Stimulated activated CD8-positive, alpha-beta memory T cell treated with anti-CD3 and anti-CD28 coated beads, Interleukin-12 subunit alpha, Interleukin-12 subunit beta, amount 100 ng/mL, for 1 hour (primary cell): ENCODE results near the gene TYW1.
"Not testable (repeated sequence)": the region's sequence is repeated elsewhere in the genome, so short reads cannot be mapped to it uniquely, and the experiment has no call there.

Experiments used
- DNase-seq: peaks from one replicate; pipeline ENCODE4 v3.0.0-alpha.2; 2020; ENCODE audit warnings: low read depth

TYW1 gene

GRCh38 chr7:66996444-66997191 lies at the start of gene TYW1:
TSS of gene TYW1 (plus strand) at chr7:66996833. CDS start at chr7:66996979, 146 bp downstream.
- peak; percentile 96 for DNase-seq

DNA sequence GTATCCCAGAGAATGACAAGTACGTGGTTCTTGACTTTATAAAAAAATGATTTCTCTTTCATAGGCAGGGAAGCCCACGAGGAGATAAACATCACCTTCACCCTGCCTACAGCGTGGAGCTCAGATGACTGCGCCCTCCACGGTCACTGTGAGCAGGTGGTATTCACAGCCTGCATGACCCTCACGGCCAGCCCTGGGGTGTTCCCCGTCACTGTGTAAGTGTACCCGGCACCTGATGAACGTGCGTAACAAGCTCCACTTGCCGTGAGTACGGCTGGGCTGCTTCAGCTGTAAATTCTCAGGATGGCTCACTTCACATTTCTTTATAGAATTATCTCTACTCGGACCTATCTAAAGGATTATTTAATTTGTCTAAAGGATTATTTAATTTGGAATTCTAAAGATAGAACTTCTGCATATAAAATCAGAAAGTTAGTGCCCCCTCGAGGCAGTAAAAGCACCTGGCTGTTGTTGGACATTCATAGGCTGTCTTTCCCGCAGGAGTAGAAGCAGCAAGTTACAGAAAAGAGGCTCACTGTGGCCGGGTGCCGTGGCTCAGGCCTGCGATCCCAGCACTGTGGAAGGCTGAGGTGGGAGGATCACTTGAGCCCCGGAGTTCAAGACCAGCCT lies 48.0 kb upstream of the TYW1 start:
- no peak for DNase-seq

DNA sequence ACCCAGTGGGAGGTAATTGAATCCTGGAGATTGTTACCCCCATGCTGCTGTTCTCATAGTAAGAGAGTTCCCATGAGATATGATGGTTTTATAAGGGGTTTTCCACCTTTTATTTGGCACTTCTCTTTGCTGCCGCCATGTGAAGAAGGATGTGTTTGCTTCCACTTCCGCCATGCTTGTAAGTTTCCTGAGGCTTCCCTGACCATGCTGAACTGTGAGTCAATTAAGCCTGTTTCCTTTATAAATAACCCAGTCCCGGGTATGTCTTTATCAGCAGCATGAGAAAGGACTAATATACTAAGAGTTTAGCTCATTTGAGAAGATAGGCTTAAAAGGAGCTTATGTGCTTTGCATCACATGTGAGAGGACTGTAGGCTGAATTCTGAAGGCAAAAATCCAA lies 46.3 kb upstream of the TYW1 start:
- DNase-seq = no peak

DNA sequence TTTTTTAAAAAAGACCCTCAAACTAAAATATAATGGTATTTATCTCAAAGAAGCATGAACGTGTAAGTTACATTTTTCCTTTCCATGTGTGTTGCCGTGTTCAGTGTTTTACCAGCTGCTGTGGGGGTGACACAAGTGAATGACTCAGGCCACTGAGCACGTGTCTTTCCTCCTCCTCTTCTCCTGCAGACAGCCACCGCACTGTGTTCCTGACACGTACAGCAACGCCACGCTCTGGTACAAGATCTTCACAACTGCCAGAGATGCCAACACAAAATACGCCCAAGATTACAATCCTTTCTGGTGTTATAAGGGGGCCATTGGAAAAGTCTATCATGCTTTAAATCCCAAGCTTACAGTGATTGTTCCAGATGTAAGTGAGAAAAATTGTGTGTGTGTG lies 45.9 kb upstream of the TYW1 start:
- DNase-seq = no peak

DNA sequence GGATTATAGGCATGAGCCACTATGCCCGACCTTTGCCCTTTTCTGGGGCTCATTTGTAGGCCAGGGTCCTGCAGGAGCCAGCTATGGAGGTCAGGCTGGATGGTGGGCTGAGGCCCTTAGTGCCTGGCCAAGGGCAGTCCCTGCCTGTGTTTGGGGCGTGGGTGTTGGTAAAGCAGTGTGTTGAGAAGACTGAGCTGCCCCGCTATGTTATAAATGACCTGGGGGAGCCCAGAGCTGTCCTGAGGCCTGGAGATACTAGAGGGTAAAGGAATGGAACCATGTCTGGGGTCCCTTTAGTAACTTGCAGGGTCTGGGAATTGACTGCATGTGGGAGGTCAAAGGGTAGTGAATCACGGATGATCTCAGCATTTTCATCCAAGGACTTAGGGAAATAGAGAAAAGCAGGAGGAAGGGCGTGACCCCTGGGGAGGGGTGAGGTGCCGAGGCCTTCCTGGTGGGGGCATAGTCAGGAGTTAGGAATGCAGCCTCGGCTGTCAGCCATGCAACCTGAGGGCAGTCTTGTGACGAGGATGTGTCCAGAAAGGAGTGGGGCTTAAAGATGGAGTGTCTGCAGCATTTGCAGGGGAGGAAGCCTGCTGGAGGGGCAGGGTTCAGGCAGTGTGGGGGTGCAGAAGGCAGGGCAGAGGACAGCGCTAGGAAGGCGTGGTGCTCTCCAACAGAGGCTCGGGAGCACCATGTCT lies 44.1 kb upstream of the TYW1 start:
- no peak for DNase-seq

DNA sequence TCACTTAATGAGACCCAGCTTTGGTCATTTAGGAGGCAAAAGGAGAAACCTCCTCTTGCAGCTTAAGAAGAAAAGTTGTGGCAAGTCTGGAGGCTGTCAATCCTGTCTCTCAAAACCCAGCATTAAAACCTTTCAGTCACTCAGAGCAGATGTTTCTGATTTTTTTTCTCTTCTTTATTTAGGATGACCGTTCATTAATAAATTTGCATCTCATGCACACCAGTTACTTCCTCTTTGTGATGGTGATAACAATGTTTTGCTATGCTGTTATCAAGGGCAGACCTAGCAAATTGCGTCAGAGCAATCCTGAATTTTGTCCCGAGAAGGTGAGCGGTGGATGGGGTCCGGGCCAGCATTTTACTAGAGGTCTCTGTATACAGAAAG lies 43.6 kb upstream of the TYW1 start:
- DNase-seq = no peak

GRCh38 chr7:66957595-66958290 lies 38.9 kb upstream of the TYW1 start:
- no peak for DNase-seq

DNA sequence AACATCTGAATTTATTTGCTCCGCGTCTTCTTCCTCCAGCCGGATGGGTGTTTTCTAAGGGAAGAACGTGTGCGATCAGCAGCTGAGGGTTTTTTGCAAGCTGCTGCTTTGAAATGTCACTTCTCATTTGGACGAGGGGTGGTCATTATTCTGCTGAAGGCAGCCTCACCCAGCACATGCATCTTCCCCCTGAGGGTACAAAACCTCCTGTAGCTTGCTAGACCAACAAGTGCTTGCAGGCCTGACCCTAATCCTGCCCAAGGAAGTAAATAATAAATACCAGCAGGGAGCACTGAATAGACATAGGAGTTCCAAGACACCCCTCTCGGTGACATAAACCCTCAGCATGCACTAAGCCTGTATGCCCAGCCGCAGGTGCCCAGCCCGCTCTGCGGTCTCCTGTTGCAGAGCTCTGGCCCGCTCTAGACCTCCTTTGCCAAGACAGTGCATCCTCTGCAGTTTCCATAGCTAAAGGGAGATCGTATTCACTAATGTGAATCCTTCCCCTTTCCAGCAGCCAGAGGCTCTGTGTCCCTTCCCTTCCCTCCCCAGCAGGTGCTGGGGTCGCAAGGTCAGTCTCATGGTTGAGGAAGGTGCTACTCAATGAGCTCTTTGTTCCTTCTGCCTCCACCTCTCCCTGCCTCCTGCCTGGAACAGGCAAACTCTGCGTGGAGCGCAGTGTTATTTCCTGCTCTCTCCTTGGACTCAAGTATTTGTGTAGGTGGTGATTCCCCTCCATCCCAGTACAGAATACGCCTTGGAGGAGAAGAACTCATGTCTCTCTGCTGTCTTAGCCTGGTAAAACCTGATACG lies 37.9 kb upstream of the TYW1 start:
- no peak for DNase-seq

- no peak for DNase-seq
Measured at GRCh38 chr7:66960192-66960591, 36.4 kb upstream of the TYW1 start.

- DNase-seq = no peak
Measured at GRCh38 chr7:66961096-66961495, 35.5 kb upstream of the TYW1 start.

DNA sequence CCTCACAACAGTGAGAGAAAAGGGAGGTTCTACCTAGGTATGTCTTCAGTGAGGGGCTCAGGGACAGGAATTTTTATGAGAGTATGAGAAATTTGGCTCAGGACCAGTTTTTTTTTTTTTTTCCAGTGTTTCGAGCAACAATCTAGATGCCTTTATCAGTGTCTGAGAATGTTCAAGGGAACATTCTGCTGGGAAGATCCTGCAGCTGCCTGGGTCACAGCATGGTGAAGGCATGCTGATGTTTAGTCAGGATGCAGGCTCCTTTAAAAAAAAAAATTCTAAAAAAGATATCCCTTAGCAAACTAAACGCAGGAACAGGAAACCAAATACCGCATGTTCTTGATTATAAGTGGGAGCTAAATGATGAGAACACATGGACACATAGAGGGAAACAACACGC lies 32.2 kb upstream of the TYW1 start:
- DNase-seq = no peak

- DNase-seq = no peak
Measured at GRCh38 chr7:66967029-66967428, 29.6 kb upstream of the TYW1 start.

DNA sequence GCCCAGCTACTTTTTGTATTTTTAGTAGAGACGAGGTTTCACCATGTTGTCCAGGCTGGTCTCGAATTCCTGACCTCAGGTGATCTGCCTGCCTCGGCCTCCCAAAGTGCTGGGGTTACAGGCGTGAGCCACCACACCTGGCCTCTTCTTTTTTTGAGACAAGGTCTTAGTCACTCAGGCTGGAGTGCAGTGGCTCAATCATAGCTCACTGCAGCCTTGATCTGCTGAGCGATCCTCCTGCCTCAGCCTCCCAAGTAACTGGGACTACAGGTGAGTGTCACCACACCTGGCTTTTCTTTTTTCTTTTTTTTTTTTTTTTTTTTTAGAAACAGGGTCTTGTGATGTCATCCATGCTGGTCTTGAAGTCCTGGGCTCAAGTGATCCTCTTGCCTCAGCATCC lies 27.6 kb upstream of the TYW1 start:
- not testable (repeated sequence) for DNase-seq

DNA sequence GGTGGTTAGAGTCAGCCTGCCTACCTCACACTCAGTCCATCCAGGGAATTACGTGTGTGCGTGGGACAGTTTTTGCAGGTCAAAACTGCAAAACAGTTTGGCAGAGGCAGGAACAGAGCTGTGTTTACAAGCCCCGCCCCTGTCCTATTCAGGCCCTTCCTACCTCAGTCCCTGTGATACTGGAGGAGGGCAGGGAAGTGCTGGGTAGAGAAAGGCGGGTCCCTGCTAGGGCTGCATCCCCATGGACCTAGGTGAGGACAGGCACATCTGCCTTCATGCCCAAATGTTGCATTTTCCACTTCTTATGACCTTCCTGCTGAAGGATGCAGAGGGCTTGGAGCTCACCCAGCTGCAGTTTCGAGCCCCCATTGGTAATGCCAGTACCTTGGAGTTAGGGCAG lies 26.3 kb upstream of the TYW1 start:
- no peak for DNase-seq

DNA sequence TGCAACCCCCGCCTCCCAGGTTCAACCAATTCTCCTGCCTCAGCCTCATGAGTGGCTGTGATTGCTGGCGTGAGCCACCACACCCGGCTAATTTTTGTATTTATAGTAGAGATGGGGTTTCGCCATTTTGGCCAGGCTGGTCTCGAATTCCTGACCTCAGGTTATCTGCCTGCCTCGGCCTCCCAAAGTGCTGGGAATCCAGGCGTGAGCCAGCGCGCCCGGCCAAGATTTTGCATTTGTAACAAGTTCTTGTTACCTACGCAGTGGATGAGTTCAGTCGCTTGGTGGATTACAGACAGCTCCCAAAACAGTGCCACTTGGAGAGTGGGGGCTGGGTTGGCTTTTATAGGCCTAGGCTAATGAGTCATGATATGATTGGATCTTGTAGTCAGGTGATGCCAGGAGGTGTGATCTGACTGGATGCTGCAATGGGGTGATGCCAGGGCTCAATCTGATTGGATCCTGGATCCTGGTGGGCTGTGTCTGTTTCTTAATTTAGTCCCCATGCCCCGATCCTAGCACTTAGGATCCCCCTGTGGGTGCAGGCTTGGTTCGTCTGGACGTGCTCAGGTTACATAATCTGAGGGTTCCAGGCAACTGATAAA lies 21.5 kb upstream of the TYW1 start:
- DNase-seq = no peak

GRCh38 chr7:66978312-66978711 lies 18.3 kb upstream of the TYW1 start:
- not testable (repeated sequence) for DNase-seq

- DNase-seq = not testable (repeated sequence)
Measured at GRCh38 chr7:66979013-66979412, 17.6 kb upstream of the TYW1 start.

- DNase-seq = not testable (repeated sequence)
Measured at GRCh38 chr7:66980336-66980735, 16.3 kb upstream of the TYW1 start.

DNA sequence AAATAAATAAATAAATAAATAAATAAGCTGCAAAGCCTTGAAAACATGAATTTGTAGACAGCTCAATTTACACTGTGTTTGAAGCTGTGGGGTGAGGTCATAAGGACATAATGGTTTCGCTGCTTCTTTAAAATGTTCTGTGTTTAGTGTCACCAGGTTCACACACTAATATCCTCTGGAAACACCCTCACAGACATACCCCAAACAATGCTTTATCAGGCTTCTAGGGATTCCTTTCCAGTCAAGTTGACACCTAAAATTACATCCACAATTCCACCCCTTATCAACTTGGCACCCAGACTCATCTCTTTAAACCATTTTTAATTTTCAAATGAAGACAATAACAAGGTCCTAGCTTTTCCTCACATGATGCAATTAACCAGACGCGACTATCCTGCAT lies 7.1 kb upstream of the TYW1 start:
- DNase-seq = not testable (repeated sequence)

GRCh38 chr7:66994051-66994450 lies 2.6 kb upstream of the TYW1 start:
- DNase-seq = not testable (repeated sequence)

GRCh38 chr7:66994691-66995049 lies 2.0 kb upstream of the TYW1 start:
- peak; percentile 20 for DNase-seq
